Stomach (tissue), 4 donors: Measurements from ENCODE around the gene NDST1.

Experiments used
- CTCF ChIP-seq, 7 experiments: fragments of 450-650 bp in 4 of 7; fragments of 200-600 bp in 3 of 7; sonication (generic) in 3 of 7; IDR thresholded peaks; one replicate each; pipeline ENCODE4 v1.5.1; 2016 to 2019; ENCODE audit warnings: antibody characterized with exemption in 7 of 7, control low read depth in 2 of 7, mild to moderate bottlenecking in 1 of 7
- POLR2A ChIP-seq, 4 donors: fragments of 450-650 bp; IDR thresholded peaks; one replicate each; pipeline ENCODE4 v1.6.1; 2016; ENCODE audit warnings: antibody characterized with exemption in 4 of 4, control low read depth in 2 of 4, mild to moderate bottlenecking in 1 of 4, moderate library complexity in 1 of 4

- TF ChIP-seq CTCF (IDR thresholded peaks at IDR 0.05) (no peak), POLR2A (IDR thresholded peaks at IDR 0.05) (no peak)
These were observed 35.1 kb downstream of the NDST1 start for GRCh38 chr5:150542933-150543445.
